Neural cell (in vitro differentiated cells): ENCODE results near the gene EMP3.

Source experiments
- MXI1 ChIP-seq: fragments of 450-650 bp; conservative IDR thresholded peaks from 2 replicates; pipeline ENCODE4 v1.6.1; 2014; ENCODE audit warnings: antibody characterized with exemption, mild to moderate bottlenecking; ENCODE audit not compliant: poor library complexity, severe bottlenecking
- POLR2AphosphoS5 ChIP-seq: IDR thresholded peaks from 2 replicates; pipeline ENCODE4 v1.6.1; 2012
- TF ChIP-seq, protein P1 (sequence below): fragments of 450-650 bp; IDR thresholded peaks from 2 replicates; pipeline ENCODE4 v1.5.1; 2014; ENCODE audit warnings: antibody characterized with exemption, mild to moderate bottlenecking, moderate library complexity; ENCODE audit not compliant: poor library complexity, severe bottlenecking

DNA sequence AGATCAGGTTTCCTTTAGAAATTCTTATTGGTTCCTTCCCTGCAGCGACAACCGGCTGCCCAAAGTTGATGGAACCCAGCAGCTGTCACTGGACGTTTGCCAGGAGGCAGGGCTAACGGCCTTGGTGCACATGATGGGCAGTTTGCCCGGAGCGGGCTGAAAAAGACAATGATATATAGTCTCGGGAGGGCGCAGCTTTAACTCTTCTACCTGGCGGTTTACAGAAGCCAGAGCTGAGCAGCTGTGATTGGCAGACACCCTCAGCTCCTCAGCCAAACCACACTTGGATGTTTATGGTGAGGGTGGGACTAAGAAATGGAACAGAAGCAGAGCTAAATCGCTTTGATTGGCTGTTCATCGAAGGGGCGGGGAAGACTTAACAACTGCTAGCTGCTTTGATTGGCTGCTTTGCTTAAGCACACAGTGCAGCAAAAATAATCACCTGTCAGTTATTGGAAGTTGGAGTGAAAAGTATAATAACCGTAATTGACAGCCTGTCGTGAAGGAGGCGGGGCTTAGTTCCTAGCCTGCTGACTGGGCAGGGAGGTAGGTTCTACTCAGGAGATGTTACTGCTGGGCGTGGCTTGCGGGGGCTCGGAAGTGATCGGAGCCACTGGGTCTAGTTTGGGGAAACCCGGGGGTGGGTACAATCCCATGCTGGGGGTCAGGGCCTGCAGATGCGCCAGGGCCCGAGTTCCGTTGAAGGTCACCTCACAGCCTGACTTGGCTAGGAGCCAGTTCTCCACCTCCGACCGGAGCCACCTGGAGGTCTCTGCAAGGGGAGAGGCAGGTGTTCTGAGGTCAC, 7.5 kb downstream of the EMP3 start:
- TF ChIP-seq, protein P1, sequence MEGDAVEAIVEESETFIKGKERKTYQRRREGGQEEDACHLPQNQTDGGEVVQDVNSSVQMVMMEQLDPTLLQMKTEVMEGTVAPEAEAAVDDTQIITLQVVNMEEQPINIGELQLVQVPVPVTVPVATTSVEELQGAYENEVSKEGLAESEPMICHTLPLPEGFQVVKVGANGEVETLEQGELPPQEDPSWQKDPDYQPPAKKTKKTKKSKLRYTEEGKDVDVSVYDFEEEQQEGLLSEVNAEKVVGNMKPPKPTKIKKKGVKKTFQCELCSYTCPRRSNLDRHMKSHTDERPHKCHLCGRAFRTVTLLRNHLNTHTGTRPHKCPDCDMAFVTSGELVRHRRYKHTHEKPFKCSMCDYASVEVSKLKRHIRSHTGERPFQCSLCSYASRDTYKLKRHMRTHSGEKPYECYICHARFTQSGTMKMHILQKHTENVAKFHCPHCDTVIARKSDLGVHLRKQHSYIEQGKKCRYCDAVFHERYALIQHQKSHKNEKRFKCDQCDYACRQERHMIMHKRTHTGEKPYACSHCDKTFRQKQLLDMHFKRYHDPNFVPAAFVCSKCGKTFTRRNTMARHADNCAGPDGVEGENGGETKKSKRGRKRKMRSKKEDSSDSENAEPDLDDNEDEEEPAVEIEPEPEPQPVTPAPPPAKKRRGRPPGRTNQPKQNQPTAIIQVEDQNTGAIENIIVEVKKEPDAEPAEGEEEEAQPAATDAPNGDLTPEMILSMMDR: no peak
- TF ChIP-seq POLR2AphosphoS5: peak; percentile 33
- no peak for TF ChIP-seq MXI1
